ENCODE measurements around the gene RFK.
A peak's percentile ranks its signal among the peaks of the same experiment; 100 is the strongest.

DNA sequence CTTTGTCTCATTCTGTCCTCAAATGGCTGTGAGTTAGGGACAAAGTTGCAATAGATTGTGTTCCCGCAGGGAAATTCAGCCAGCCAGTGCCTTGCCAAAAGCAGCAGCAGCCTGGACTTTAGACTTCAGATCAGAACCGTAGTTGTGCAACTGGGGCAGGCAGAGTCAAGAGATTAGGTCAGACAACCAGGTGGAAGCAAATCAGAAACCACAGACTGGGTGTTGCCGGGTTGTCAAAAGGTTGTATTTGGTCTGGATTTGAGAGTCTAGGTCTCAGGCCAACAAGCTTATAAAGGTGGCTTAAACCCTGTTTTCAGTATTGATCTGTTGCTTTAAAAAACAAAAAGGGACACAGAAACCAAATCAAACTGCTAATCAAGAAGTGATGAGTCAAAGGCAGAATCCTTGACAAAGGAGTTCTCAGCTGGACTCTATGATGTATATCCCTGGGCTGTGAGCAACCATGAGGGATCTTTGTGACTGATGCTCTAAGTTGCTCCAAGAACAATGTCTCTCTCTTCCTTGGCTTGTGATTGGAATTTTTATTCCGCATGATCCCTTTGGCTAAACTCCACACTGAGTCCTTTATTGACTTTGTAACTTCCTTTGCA, 20.9 kb downstream of the RFK start:
- TF ChIP-seq ETS1 (CRISPR knock-in tag; IDR thresholded peaks at IDR 0.05) (no peak), CTCF (CRISPR knock-in tag; IDR thresholded peaks at IDR 0.05) (0 out of 2 replicates have a peak, but pooled peaks have one; percentile 9), MBNL3 (CRISPR knock-in tag; conservative IDR thresholded peaks at IDR 0.05) (no peak), SAFB2 (CRISPR knock-in tag; IDR thresholded peaks at IDR 0.05; ENCODE audit: borderline replicate concordance, low read depth) (no peak), DNMT1 (CRISPR knock-in tag; IDR thresholded peaks at IDR 0.05) (no peak), EZH2 (conservative IDR thresholded peaks at IDR 0.05; ENCODE audit: low read depth, low read length) (no peak), ZNF160 (CRISPR knock-in tag; IDR thresholded peaks at IDR 0.05) (no peak), GTF2F1 (IDR thresholded peaks at IDR 0.05; ENCODE audit: low read length) (no peak), POLR2A (IDR thresholded peaks at IDR 0.05; ENCODE audit: insufficient read depth in 1 of 2, low read depth in 2 of 2, low read length in 2 of 2) (no peak), ZNF143 (CRISPR knock-in tag; IDR thresholded peaks at IDR 0.05) (no peak), ZNF720 (CRISPR knock-in tag; IDR thresholded peaks at IDR 0.05) (no peak), USF2 (IDR thresholded peaks at IDR 0.05; ENCODE audit: low read depth, low read length) (no peak), USF2 (CRISPR knock-in tag; IDR thresholded peaks at IDR 0.05; ENCODE audit: borderline replicate concordance) (no peak), ELK4 (CRISPR knock-in tag; IDR thresholded peaks at IDR 0.05; ENCODE audit: borderline replicate concordance) (no peak)

All from HepG2 (cell line).